Fibroblast of upper back skin (primary cell): ENCODE results near the gene ASMTL.

ENCODE experiments used
- DNase-seq: peaks from one replicate; pipeline ENCODE4 v3.0.0-alpha.2; 2013

The ASMTL gene

DNA sequence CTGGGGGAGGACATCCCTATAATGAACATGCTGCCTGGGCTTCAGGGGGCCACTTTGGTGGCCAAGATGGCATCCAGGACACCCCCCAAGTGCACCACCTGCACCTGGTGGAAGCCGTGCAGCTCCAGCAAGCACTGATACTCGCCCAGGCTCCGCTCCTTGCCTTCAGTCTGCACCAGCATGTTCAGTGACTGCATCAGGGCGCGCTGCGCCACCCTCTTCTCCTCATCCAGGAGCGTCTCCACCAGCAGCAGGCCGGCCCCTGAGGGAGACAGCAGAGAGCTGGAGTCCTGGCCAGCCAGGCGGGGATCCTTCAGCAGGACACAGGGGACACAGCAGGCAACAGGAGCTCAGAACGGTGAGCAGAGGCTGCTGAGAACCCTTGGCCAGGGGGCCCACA, 49.5 kb downstream of the ASMTL start:
- DNase-seq, result no peak

DNA sequence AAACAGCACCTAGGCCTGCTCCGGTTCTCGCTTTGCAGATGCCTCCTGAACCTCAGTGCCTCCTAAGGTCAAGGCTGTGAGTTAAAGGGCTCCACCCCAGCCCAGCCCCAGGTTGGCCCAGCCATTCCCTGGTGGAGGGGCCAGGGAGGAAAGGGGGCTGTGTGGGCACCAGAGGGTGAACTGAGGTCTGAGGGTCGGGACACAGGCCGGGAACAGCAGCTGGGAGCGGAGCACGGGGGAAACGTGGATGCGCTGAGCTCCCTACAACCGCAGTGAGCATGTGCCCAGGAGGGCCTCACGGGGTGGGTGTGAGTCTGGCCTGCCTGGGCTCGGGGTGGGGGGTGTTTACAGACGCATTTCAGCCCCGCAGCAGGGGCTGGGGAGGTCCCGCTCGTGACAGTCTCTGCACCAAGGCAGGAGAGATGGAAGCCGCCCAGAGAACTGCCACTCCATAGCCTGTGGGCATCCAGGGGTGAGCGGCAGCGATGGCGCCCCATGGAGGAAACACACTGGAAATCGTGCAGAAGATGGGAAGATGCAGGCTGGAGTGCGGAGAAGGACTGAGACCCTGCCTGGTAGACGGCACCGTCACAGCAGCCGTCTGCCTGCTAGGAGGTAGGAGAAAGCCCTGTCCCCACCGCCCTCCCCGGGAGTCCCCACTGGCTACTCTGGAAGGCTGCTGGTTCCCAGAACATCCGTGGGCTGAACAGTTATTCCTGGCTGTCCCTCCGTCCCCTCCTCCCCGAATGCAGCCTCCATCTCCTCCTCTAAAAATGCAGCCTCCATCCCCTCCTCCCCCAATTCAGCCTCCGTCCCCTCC, 50.9 kb downstream of the ASMTL start:
- DNase-seq, result no peak

DNA sequence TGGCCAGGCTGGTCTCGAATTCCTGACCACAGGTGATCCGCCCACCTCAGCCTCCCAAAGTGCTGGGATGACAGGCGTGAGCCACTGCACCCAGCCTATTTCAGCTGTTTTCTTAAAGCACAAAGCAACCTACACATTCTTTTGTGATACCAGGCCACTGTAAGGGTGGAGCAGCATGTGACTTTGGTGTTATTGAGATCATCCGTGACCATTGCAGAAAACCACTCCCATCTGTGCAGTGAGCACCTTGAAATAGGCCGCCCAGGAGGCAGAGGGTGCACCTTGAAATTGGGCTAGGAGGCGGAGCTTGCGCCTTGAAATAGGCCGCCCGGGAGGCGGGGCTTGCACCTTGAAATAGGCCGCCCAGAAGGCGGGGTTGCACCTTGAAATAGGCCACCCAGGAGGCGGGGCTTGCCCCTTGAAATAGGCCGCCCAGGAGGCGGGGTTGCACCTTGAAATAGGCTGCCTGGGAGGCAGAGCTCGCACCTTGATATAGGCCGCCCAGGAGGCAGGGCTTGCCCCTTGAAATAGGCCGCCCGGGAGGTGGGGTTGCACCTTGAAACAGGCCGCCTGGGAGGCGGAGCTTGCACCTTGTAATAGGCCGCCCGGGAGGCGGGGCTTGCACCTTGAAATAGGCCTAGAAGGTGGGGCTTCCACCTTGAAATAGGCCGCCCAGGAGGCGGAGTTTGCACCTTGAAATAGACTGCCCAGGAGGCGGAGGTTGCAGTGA, 51.8 kb downstream of the ASMTL start:
- DNase-seq, result no peak

DNA sequence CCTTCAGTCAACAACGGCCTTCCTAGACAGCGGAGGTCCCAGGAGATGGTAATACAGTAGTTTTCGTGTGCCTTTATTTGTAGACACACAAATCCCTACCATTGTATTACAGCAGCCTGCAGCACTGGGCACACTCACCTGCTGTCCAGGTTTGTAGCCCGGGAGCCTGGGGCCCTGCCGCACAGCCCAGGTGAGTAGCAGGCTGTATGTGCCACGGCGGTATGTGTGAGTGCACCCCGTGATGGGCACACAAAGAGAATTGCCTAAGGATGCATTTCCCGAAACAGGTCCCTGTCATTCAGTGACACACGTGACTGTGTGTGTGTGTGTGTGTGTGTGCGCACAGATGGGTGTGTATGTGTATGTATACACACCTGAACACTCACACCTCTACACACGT, 52.7 kb downstream of the ASMTL start:
- DNase-seq, result no peak

DNA sequence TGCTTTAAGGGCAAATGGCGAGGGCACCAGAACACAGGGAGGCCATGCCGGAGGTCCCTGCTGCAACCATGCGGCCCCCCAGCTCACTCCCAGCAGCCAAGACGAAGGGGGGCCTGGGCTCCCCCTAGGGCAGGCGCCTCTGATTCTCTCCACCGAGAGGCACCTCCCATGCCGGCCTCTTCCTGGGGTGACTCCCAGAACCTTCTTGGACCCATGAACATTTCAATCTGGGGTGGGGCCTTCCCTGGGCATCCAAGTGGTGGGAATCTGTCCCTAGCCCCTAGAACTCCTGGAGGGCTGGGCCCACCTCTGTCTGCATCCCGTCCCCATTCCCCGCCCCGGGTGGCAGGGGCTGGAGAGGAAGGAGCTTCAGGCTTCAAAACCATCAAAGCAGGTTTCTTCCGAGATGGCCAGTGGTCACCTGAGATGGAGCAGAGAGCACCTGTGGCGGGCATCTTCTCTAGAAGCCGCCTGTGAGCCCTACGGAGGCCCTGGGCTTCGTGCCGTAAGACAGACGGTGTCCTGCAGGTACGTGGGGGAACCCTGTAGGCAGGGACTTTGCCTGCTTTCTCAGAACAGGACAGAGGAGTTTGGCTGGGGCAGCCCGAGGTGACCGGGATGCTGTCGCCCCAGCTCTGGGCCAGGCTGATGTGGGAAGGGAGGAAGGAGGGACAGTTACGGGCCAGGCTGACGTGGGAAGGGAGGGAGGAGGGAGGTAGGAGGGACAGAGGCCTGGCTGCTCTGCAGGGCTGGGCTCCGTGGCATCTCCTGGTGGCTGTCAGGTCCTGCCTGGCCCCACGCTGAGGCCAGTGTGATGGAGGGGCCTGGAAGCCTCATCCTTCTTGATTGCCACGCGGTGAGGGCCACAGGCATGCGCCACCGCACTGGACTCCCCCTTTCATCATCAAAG, 54.0 kb downstream of the ASMTL start:
- no peak for DNase-seq

DNA sequence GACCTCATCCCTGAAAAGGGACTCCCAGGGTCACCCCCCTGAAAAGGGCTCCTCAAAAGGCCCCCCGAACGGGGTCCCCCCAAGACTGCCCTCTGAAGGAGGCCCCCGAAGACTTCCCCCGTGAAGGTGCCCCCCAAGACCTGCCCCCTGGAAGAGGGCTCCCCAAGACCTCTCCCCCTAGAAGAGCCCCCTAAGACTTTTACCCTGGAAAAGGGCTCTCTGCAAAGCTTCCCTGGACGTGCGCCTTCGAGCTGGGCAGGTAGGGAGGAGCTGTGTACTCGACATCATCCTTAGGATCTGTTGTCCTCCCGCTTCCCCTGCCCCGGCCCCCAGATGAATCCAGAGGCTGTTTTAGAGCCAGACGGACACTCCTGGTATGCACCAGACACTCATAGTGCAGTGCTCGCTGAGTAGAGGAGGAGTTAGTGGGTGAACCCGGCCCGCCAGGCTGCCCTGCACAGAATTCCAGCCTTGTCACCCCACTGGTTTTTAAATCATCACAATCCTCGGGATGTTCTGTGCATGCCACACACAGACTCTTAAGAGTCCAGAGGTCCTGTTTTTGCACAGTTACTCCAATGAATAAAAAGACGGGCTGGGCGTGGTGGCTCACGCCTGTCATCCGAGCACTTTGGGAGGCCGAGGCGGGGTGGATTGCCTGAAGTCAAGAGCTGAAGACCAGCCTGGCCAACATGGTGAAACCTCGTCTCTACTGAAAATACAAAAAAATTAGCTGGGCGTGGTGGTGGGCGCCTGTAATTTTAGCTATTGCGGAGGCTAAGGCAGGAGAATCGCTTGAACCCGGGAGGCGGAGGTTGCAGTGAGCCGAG, 55.1 kb downstream of the ASMTL start:
- no peak for DNase-seq

DNA sequence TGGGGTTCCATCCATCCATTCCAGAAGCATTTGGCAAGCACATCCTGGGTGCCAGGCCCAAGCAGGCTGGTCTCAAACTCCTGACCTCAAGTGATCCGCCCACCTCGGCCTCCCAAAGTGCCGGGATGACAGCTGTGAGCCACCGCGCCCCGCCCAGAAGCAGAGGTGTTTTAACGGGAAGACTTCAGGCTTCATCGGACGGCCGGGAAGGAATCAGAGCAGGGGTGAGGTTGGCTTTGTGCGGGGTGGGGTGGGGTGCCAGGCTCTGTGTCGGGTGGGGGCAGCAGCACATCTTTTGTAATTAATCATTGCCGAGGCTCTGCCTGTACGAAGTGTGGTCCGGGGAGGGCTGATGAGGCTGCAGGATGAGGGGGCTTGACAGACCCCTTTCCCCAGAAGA, 55.7 kb downstream of the ASMTL start:
- no peak for DNase-seq

DNA sequence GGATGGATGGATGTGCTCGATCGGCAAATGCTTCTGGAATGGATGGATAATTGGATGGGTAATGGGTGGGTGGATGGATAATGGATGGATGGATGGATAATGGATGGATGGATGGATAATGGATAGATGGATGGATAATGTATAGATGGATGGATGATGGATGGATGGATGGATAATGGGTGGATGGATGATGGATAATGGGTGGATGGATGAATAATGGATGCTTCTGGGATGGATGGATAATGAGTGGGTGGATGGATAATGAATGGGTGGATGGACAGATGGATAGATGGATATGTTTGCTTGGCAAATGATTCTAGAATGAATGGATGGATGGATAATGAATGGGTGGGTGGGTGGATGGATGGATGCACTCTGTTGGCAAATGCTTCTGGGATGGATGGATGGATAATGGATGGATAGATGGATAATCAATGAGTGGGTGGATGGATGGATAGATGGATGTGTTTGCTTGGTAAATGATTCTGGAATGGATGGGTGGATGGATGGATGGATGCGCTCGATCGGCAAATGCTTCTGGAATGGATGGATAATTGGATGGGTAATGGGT, 57.0 kb downstream of the ASMTL start:
- no peak for DNase-seq

DNA sequence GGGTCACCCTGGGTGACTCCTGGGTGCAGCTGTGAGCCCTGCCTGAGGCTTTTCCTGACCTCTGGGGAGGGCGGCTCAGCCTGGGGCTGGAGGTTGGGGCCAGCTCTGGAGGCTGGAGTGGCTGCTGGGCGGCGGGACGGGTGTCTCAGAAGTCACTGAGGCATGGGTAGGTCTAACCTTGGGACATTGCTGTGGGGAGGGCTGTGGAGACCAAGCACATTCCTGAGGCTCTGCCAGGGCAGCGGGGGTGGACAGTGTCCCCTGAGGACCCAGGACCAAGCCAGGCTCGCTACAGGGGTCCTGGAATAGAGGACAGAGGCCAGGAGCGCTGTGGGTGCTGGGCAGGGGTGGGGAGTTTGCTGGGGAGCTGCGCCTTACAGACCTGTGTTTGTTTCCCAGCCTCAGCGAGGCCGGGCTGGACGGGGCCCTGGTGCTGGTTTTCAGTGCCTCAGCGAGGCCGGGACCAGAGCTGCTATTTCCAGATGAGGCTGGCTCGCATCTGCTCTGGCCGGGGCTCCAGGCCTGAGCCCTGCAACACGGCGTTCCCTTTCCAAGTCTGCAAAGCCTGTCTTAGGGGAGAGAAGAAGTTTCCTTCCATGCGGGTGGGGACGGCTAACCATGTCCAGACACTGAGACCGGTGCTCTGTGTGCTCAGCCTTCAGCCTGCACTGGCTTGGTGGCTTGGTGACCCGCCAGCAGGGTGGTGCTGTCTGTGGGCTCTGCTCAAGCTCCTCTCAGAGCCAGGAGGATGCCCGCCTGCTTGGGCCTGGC, 57.8 kb downstream of the ASMTL start:
- no peak for DNase-seq

DNA sequence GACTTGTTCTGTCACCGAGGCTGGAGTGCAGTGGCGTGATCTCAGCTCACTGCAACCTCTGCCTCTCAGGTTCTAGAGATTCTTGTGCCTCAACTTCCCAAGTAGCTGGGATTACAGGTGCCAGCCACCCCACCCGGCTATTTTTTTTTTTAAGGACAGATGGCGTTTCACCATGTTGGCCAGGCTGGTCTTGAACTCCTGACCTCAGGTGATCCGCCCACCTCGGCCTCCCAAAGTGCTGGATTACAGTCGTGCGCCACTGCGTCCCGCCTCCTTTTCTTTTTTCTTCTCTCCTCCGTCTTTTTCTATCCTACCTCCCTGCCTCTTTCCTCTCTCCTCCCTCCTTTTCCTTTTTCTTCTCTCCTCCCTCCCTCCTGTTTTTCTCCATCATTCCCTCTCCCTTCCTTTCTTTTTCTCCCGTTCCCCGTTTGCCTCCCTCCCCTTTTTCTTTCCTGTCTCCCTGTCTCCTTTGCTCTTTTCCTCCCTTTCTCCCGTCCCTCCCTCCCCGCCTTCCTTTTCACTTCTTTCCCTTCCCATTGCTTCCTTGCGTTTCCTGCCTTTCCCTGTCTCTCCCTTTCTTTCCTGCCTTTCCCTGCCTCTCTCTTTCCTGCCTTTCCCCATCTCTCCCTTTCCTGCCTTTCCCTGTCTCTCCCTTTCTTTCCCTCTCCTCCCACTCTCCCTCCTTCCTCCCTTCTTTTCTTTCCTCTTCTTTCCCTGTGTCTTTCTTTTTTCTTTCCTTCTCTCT, 58.7 kb downstream of the ASMTL start:
- DNase-seq, result no peak

DNA sequence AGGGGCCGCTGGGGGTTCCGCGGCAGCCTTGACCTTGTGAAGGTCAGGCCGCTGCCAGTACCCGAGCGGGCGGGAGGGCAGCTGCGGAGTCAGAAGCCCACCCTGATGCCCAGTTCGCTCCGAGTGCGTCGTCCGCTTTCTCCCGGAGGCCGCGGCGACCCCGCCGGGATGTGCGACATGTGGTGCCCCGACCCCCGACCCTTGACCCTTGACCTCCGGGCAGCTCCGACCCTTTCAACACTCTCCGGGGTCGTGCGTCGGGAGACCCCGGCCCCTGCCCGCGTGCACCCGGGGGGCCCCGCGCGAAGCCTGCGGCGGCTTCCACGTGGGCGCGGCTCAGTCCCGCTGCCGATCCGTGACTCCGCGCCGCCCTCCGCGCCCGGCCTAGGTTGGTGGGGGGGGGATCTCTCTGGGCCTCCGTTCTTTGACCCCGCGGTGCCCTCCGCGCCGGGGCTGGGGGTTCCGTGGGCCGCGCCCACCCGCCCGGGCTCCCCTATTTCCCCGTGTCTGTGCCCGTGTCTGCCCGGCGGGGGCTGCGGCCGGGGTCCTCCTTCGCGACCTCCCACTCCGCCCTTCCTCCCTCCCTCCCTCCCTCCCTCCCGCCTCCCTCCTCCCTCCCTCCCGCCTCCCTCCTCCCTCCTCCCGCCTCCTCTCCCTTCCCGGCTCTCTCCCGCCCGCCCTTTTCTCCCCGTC, 60.2 kb downstream of the ASMTL start:
- peak; percentile 71 for DNase-seq

DNA sequence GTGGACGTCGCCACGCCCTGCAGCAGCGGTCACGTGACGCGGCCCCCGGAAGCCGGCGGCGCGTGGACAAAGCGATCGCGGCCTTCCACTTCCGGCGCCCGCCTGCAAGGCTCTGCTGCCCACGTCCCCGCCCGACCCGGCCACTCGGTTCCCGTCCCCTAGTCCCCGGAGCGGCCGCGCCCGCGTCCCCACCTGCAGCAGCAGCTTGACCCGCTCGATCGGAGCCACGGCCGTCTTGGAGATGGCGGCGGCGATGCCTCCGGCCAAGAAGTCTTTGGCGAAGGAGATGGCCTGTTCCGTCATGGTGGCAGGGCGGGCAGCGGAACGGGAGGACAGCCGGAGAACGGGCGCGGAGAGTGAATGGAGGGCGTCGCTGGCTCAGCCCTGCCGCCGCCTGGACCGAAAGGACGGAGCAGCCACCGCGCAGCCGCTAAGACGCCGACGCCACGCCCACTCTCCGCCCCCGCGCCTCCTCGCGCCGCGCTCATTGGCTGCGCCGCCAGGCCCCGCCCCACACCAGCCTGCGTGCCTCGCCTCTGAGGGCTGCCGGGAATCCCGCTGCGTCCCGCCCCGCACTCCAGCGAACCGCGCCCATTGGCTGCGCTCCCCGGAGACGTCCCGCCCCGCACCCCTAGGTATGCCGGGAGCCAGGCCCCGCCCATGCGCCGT, 60.9 kb downstream of the ASMTL start, which contains the start of gene SLC25A6:
TSS of gene SLC25A6 (minus strand) at position 407 of the 669 bp plus-strand sequence. CDS start at position 303, 104 bp downstream.
- DNase-seq, result peak; percentile 98

DNA sequence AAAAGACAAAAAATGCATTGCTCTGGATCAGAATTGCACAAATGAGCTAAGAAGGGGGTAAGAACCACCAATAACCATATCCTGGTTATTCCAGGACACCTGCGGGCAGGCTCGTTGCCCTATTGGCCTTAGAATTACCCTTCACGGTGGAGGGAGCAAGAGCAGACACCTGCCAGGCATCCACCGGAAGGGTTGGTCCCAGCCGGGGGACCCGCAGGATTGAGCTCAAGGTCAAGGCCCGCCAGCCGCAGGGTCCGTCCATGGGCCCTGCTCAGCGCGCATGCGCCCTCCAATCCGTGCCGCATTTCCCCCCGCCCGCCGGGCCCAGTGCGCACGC, 61.4 kb downstream of the ASMTL start:
- no peak for DNase-seq

DNA sequence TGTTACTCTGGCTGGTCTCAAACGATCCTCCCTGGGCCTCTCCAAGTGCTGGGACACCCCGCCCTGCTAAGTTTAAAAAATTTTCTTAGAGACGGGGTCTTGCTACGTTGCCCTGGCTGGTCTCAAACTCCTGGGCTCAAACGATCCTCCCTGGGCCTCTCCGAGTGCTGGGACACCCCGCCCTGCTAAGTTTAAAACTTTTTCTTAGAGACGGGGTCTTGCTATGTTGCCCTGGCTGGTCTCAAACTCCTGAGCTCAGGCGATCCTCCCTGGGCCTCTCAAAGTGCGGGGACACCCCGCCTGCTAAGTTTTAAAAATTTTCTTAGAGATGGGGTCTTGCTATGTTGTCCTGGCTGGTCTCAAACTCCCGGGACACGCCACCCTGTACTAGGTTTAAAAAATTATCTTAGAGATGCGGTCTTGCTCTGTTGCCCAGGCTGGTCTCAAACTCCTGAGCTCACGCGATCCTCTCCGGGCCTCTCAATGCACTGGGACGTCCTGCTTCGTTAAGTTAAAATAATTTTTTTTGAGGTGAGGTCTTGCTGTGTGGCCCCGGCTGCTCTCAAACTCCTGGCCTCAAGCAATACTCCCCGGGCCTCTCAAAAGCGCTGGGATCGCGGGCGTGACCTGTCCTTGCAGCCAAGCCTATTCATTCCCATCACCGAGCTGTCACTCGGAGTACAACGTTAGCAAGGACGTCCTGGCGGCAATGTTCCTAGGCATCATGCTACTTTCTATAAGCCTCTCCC, 61.9 kb downstream of the ASMTL start:
- no peak for DNase-seq

DNA sequence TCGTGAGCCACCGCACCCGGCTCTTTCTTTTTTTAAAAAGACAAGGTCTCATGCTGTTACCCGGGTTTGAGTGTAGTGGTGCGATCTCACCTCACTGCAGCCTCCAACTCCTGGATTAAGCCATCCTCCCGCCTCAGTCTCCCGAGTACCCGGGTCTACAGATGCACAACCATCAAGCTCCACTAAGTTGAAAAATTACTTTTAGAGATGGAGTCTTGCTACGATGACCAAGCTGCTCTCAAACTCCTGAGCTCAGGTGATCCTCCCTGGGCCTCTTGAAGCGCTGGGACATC, 62.8 kb downstream of the ASMTL start:
- no peak for DNase-seq

DNA sequence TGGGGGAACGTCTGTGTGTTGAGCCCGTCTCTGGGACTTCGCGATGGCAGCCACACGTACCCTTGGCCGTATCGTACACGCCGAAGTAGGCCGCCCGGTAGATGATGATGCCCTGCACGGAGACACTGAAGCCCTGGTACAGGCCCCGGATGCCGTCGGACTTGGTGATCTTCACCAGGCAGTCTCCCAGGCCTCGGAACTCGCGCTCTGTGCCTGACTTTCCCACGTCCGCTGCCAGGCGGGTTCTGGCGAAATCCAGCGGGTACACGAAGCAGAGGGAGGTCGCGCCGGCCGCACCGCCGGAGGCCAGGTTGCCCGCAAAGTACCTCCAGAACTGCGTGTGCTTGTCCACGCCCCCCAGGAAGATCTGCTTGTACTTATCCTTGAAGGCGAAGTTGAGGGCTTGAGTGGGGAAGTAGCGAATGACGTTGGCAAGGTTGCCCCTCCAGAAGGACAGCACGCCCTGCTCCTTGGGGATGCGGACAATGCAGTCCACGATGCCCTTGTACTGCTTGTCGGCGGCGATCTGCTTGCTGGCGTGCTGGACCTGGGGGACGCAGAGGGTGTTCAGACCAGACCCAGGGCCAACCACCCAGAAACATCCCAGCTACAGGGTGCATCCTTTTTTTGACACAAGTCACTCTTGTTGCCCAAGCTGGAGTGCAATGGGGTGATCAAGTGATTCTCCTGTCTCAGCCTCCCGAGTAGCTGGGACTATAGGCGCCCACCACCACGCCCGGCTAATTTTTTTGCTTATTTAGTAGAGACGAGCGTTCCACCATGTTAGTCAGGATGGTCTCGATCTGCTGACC, 63.3 kb downstream of the ASMTL start:
- no peak for DNase-seq

DNA sequence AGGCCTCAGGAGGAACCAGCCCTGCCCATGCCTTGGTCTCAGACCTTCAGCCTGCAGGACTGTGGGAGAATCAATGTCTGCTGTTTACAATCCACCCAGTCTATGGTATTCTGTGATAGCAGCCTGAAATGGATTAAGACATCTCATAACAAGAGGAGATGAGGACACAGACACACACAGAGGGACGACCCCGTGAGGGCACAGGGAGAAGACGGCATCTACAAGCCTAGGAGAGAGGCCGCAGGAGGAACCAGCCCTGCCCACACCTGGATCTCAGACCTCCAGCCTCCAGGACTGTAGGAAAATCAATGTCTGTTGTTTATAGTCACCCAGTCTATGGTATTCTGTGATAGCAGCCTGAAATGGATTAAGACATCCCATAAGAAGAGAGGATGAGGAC, 64.1 kb downstream of the ASMTL start:
- DNase-seq, result no peak
